K562 (cell line): ENCODE data around the gene VPS41. TPM values are rescaled to one million over a fixed set of nuclear protein-coding genes. Genes with fewer than 3 reads are reported as not detected.
A peak's percentile ranks its signal among the peaks of the same experiment; 100 is the strongest.

Source experiments
- ATAC-seq: fragments of 200-7000 bp; cut with Tn5 transposase; 3 replicates; pipeline ENCODE4 v1.9.1; 2020; ENCODE audit warnings: moderate library complexity
- BruUV-seq: library from RNA; stranded (reverse); fragments of 400-500 nt; replicated peaks from 2 replicates; lab custom pipeline; 2021; lab: Mats Ljungman, UMichigan
- CTCF ChIA-PET: fragments of 300-600 bp; formaldehyde crosslinking; extraction: SDS; loops from one replicate; lab custom pipeline; 2021; ENCODE audit warnings: low intra/inter-chr PET ratio; lab: Yijun Ruan, JAX
- POLR2A ChIA-PET: fragments of 300-600, 350-650 bp; sonication (Branson Sonifier 250); formaldehyde crosslinking; extraction: SDS; loops from one replicate; lab custom pipeline; 2021; ENCODE audit warnings: antibody characterized with exemption, inconsistent platforms; lab: Yijun Ruan, JAX
- DNase-seq, 4 experiments: peaks; one replicate each; pipeline versions ENCODE4 v3.0.0 to v3.0.0-alpha.2; 2011 to 2018; ENCODE audit warnings: low spot score in 3 of 4, mixed read lengths in 3 of 4; ENCODE audit errors: extremely low read depth in 1 of 4
- FAIRE-seq: peaks from 2 replicates; lab custom pipeline; 2011; peaks lifted over from hg19 to GRCh38; lab: Jason Lieb, UNC
- H2AFZ ChIP-seq: 2 replicates; pipeline ENCODE4 v1.6.0; 2011; ENCODE audit warnings: low read depth, low read length, control low read depth, inconsistent platforms
- H3K27ac ChIP-seq: fragments of 200-600 bp; 3 replicates; pipeline ENCODE4 v1.8.0; 2011; ENCODE audit warnings: low read depth, mild to moderate bottlenecking, control low read depth, inconsistent platforms, low read length, moderate library complexity, mixed read lengths; ENCODE audit errors: extremely low read depth
- H3K27me3 ChIP-seq, 2 experiments: fragments of 300-600 bp in 1 of 2; 2 replicates in 1 of 2; 3 replicates in 1 of 2; pipeline versions ENCODE4 v1.6.0 to v1.8.0; 2011; ENCODE audit warnings: inconsistent platforms in 2 of 2, low read length in 2 of 2, mild to moderate bottlenecking in 1 of 2, mixed read lengths in 1 of 2, moderate library complexity in 1 of 2; ENCODE audit not compliant: control insufficient read depth in 2 of 2, insufficient read depth in 2 of 2
- H3K36me3 ChIP-seq: fragments of 300-600 bp; 3 replicates; pipeline ENCODE4 v1.8.0; 2011; ENCODE audit warnings: mild to moderate bottlenecking, low read length, inconsistent platforms; ENCODE audit not compliant: control insufficient read depth, insufficient read depth
- H3K4me1 ChIP-seq, 2 experiments: fragments of 200-600 bp in 1 of 2; replicated peaks in 1 of 2; 2 replicates in 1 of 2; 3 replicates in 1 of 2; pipeline versions ENCODE4 v1.5.1 to v1.8.0; 2011; ENCODE audit warnings: inconsistent platforms in 2 of 2, low read length in 2 of 2, mild to moderate bottlenecking in 1 of 2, mixed read lengths in 1 of 2, moderate library complexity in 1 of 2; ENCODE audit not compliant: control insufficient read depth in 2 of 2, insufficient read depth in 2 of 2
- H3K4me2 ChIP-seq: 2 replicates; pipeline ENCODE4 v1.6.1; 2011; ENCODE audit warnings: low read length, control low read depth, inconsistent platforms, mixed read lengths; ENCODE audit not compliant: insufficient read depth
- H3K4me3 ChIP-seq: fragments of 200-600 bp; sonication (generic), shearing (Covaris generic); 2 replicates; pipeline ENCODE4 v1.5.1; 2016; ENCODE audit warnings: control low read depth, inconsistent platforms
- H3K79me2 ChIP-seq: fragments of 200-600 bp; 3 replicates; pipeline ENCODE4 v1.8.0; 2011; ENCODE audit warnings: low read length, inconsistent platforms; ENCODE audit not compliant: control insufficient read depth, insufficient read depth
- H3K9ac ChIP-seq, 2 experiments: 2 replicates each; pipeline versions ENCODE4 v1.6.0 to v1.6.1; 2011; ENCODE audit warnings: low read depth in 2 of 2, low read length in 2 of 2, control low read depth in 1 of 2, inconsistent platforms in 1 of 2, mild to moderate bottlenecking in 1 of 2, mixed read lengths in 1 of 2; ENCODE audit not compliant: insufficient read depth in 1 of 2
- H3K9me1 ChIP-seq: one replicate; pipeline ENCODE4 v1.6.0; 2011; ENCODE audit warnings: inconsistent platforms, mild to moderate bottlenecking, low read length, moderate library complexity; ENCODE audit not compliant: control insufficient read depth, insufficient read depth
- H3K9me3 ChIP-seq: replicated peaks from 2 replicates; pipeline ENCODE4 v1.5.1; 2011; ENCODE audit warnings: low read depth, low read length, inconsistent platforms; ENCODE audit not compliant: control insufficient read depth, insufficient read depth
- H4K20me1 ChIP-seq: replicated peaks from 2 replicates; pipeline ENCODE4 v1.6.1; 2011; ENCODE audit warnings: low read length, inconsistent platforms, mixed read lengths; ENCODE audit not compliant: control insufficient read depth, insufficient read depth
- E2F4 ChIP-seq: sonication (generic); formaldehyde crosslinking; IDR thresholded peaks from 2 replicates; pipeline ENCODE4 v1.8.0; 2022; ENCODE audit warnings: mild to moderate bottlenecking, low read depth, missing genetic modification reagents
- SPI1 ChIP-seq: IDR thresholded peaks from 2 replicates; pipeline ENCODE4 v1.6.1; 2011; ENCODE audit warnings: low read depth, low read length, control low read depth, borderline replicate concordance
- ZBTB34 ChIP-seq: fragments of 250-450 bp; sonication (Bioruptor Pico); IDR thresholded peaks from 2 replicates; pipeline ENCODE4 v1.8.0; 2021; ENCODE audit warnings: mild to moderate bottlenecking, moderate library complexity
- ZKSCAN3 ChIP-seq: fragments of 250-450 bp; sonication (Bioruptor Pico); IDR thresholded peaks from 2 replicates; pipeline ENCODE4 v1.4.0; 2020
- ZNF253 ChIP-seq: fragments of 250-450 bp; sonication (Bioruptor Pico); conservative IDR thresholded peaks from 2 replicates; pipeline ENCODE4 v1.6.1; 2021; ENCODE audit warnings: mild to moderate bottlenecking
- ZSCAN29 ChIP-seq: fragments of 450-650 bp; IDR thresholded peaks from 2 replicates; pipeline ENCODE4 v1.6.1; 2017
- WGBS: fragments of 100-300 bp; shearing (Covaris generic); methylation state at CpG from one replicate; pipeline ENCODE4 v1.1.6; 2016; ENCODE audit warnings: low coverage, mixed read lengths; ENCODE audit not compliant: insufficient coverage; ENCODE audit errors: missing lambda C conversion rate; 5-methylcytosine and 5-hydroxymethylcytosine counted together
- in situ Hi-C: fragments of 300-500 bp; cut with MboI; formaldehyde crosslinking; loops from 4 replicates; pipeline ENCODE4 v1.15.0; 2018; ENCODE audit warnings: inconsistent platforms, mixed read lengths
- intact Hi-C: fragments of 100-400 bp; cut with micrococcal nuclease; formaldehyde crosslinking; loops from 2 replicates; pipeline ENCODE4 v1.14.2; 2022
- polyA plus RNA-seq, 8 experiments: library from polyadenylated mRNA; depleted of rRNA in 4 of 8; stranded (reverse) in 5 of 8; unstranded in 3 of 8; fragments of >200 nt; fragmentation: Nextera tagmentation in 2 of 8; fragmentation: Illumina TruSeq in 1 of 8; extraction: Ambion mirVana in 2 of 8; extraction: Trizol in 1 of 8; gene quantifications; 2 replicates each; pipeline versions ENCODE4 v1.2.1 to v1.2.3, GENCODE V29; 2011 to 2014; ENCODE audit warnings: inconsistent platforms in 1 of 8, missing spikeins in 1 of 8
- total RNA-seq, 7 experiments: library from RNA; depleted of rRNA in 6 of 7; stranded (reverse); fragments of >200 nt in 6 of 7; fragmentation: Illumina TruSeq in 2 of 7; extraction: Trizol in 2 of 7; gene quantifications; 2 replicates each; pipeline versions ENCODE4 v1.2.1 to v1.2.3, GENCODE V29; 2011 to 2021; ENCODE audit warnings: low replicate concordance in 1 of 7

Gene VPS41
- total and polyA plus RNA-seq, 9 of the 15 experiments (the other 6 are each of a cell fraction or from before 2014, with no cell fraction given) = 17.7 to 46.8 (median 32.1) TPM

- TF ChIP-seq ZBTB34 (CRISPR knock-in tag) (no peak), ZSCAN29 (no peak)
These were observed 29.0 kb downstream of the VPS41 start (continued) for GRCh38 chr7:38880035-38880434.

- Histone ChIP-seq H3K9ac (no peak overlapping the region), H4K20me1 (no peaks in the 10 kb centered on the region), H3K79me2 (no peaks in the 10 kb centered on the region), H2AFZ (no peak overlapping the region), H3K9me3 (no peaks in the 10 kb centered on the region), H3K4me3 (no peak overlapping the region), H3K36me3 (no peaks in the 10 kb centered on the region; the same call in 2 of the 3 replicates), H3K27ac (no peak overlapping the region), H3K4me1 (no peaks in the 10 kb centered on the region; a peak in 1 of 5 replicates), H3K27me3 (no peaks in the 10 kb centered on the region), H3K9me1 (no peaks in the 10 kb centered on the region), H3K4me2 (no peak overlapping the region)
- FAIRE-seq = no peak
- DNase-seq = no peak
- ChIA-PET CTCF (no interaction called here), POLR2A (interaction anchor here (0.6 to 1.1 kb wide), 3 partner anchors 9 to 30 kb away, joined by 3 read pairs; no protein-coding TSS in a partner anchor)
- intact Hi-C loops (no loop called here), in situ Hi-C loops (no loop called here)
- TF ChIP-seq ZNF253 (CRISPR knock-in tag) (no peak), ZKSCAN3 (CRISPR knock-in tag) (no peak), E2F4 (CRISPR knock-in tag) (no peak), SPI1 (peak; percentile 67)
- no TSS peak for BruUV-seq
- ATAC-seq = no peak
- WGBS = 35% methylated on average over 8 of the region's 8 CpGs
These were observed 30.1 kb downstream of the VPS41 start for GRCh38 chr7:38878694-38879457.
